Astrocyte (in vitro differentiated cells and primary cell): ENCODE data around the gene DUSP15. TPM values are rescaled to one million over a fixed set of nuclear protein-coding genes. Genes with fewer than 3 reads are reported as not detected.

Source experiments
- DNase-seq: peaks from one replicate; pipeline ENCODE4 v3.0.0-alpha.2; 2010; ENCODE audit warnings: low read depth
- FAIRE-seq: peaks from 2 replicates; lab custom pipeline; 2011; peaks lifted over from hg19 to GRCh38; lab: Jason Lieb, UNC
- H2AFZ ChIP-seq: 2 replicates; pipeline ENCODE4 v1.6.0; 2012; ENCODE audit warnings: low read depth, low read length, inconsistent platforms
- H3K27ac ChIP-seq: 2 replicates; pipeline ENCODE4 v1.5.1; 2011; ENCODE audit warnings: low read depth, low read length, inconsistent platforms
- H3K27me3 ChIP-seq: 2 replicates; pipeline ENCODE4 v1.6.0; 2011; ENCODE audit warnings: low read length, inconsistent platforms; ENCODE audit not compliant: insufficient read depth
- H3K36me3 ChIP-seq: 2 replicates; pipeline ENCODE4 v1.5.1; 2011; ENCODE audit warnings: low read length, inconsistent platforms; ENCODE audit not compliant: insufficient read depth
- H3K4me1 ChIP-seq: 2 replicates; pipeline ENCODE4 v1.5.1; 2011; ENCODE audit warnings: low read length, inconsistent platforms; ENCODE audit not compliant: insufficient read depth
- H3K4me2 ChIP-seq: 2 replicates; pipeline ENCODE4 v1.6.0; 2012; ENCODE audit warnings: low read length, inconsistent platforms
- H3K4me3 ChIP-seq: 2 replicates; pipeline ENCODE4 v1.5.1; 2011; ENCODE audit warnings: low read depth, mild to moderate bottlenecking, low read length, inconsistent platforms; ENCODE audit not compliant: insufficient read depth
- H3K79me2 ChIP-seq: 2 replicates; pipeline ENCODE4 v1.6.0; 2012; ENCODE audit warnings: mild to moderate bottlenecking, low read length, inconsistent platforms; ENCODE audit not compliant: insufficient read depth
- H3K9ac ChIP-seq: 2 replicates; pipeline ENCODE4 v1.6.0; 2012; ENCODE audit warnings: mild to moderate bottlenecking, low read length, inconsistent platforms
- H3K9me3 ChIP-seq: 2 replicates; pipeline ENCODE4 v1.5.1; 2012; ENCODE audit warnings: low read depth, mild to moderate bottlenecking, low read length, inconsistent platforms; ENCODE audit not compliant: insufficient read depth
- H4K20me1 ChIP-seq: 2 replicates; pipeline ENCODE4 v1.6.0; 2012; ENCODE audit warnings: low read length, inconsistent platforms; ENCODE audit not compliant: insufficient read depth
- H3K27ac Mint-ChIP-seq: one replicate; pipeline ENCODE4 v1.8.0; 2021; ENCODE audit warnings: mild to moderate bottlenecking, mixed read lengths; ENCODE audit not compliant: unreplicated experiment
- H3K27me3 Mint-ChIP-seq: one replicate; pipeline ENCODE4 v1.8.0; 2021; ENCODE audit warnings: low read depth, mixed read lengths; ENCODE audit not compliant: unreplicated experiment
- H3K36me3 Mint-ChIP-seq: one replicate; pipeline ENCODE4 v1.8.0; 2021; ENCODE audit warnings: low read depth, mixed read lengths; ENCODE audit not compliant: unreplicated experiment
- H3K4me1 Mint-ChIP-seq: one replicate; pipeline ENCODE4 v1.8.0; 2021; ENCODE audit warnings: low read depth, mixed read lengths; ENCODE audit not compliant: unreplicated experiment
- H3K4me3 Mint-ChIP-seq: one replicate; pipeline ENCODE4 v1.8.0; 2021; ENCODE audit warnings: mild to moderate bottlenecking, moderate library complexity, mixed read lengths; ENCODE audit not compliant: unreplicated experiment
- H3K9me3 Mint-ChIP-seq: one replicate; pipeline ENCODE4 v1.8.0; 2021; ENCODE audit warnings: mild to moderate bottlenecking, mixed read lengths; ENCODE audit not compliant: unreplicated experiment
- EZH2 ChIP-seq: IDR thresholded peaks from 2 replicates; pipeline ENCODE4 v1.6.1; 2012; ENCODE audit warnings: mild to moderate bottlenecking, low read length, inconsistent platforms; ENCODE audit not compliant: insufficient read depth
- total RNA-seq: library from RNA; stranded (reverse); gene quantifications from 2 replicates; pipeline ENCODE4 v1.2.1, GENCODE V29; 2021
- TF ChIP-seq, protein P1 (sequence below): IDR thresholded peaks from 2 replicates; pipeline ENCODE4 v1.5.1; 2011; ENCODE audit warnings: low read depth, mild to moderate bottlenecking, inconsistent platforms, low read length, moderate library complexity; ENCODE audit not compliant: insufficient read depth

The DUSP15 gene
- total RNA-seq, 1 donor from 2014 or later = 1.2 TPM

DNA sequence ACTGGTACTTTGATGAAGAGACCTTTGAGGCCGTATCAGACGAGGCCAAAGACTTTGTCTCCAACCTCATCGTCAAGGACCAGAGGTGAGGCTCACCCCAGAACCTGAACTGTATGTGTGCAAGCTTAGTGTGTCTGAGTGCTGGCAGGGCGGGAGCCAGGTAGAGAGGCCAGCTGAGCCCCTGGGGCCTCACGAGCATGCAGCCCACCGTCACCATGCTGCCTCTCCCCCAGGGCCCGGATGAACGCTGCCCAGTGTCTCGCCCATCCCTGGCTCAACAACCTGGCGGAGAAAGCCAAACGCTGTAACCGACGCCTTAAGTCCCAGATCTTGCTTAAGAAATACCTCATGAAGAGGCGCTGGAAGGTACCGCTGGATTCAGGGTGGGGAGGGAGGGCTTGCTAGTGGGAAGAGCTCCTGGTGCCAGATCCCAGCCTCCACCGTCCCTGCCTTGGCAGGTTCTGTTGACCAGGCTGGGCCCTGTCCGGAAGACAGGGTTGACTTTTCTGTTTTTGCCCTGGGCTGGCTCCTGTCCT, 38.5 kb downstream of the DUSP15 start:
- Mint-ChIP-seq H3K9me3 (no peaks in the 10 kb centered on the region), H3K4me1 (peaks cover 24% of the 10 kb centered on the region), H3K36me3 (peaks cover 16% of the 10 kb centered on the region), H3K4me3 (no peak overlapping the region), H3K27ac (no peak overlapping the region), H3K27me3 (peaks cover 40% of the 10 kb centered on the region)
- no peak overlapping the region for H2AFZ ChIP-seq
- no peaks in the 10 kb centered on the region for H3K27me3 ChIP-seq
- H3K4me3 ChIP-seq = no peak overlapping the region
- no peaks in the 10 kb centered on the region for H3K36me3 ChIP-seq
- TF ChIP-seq, protein P1, sequence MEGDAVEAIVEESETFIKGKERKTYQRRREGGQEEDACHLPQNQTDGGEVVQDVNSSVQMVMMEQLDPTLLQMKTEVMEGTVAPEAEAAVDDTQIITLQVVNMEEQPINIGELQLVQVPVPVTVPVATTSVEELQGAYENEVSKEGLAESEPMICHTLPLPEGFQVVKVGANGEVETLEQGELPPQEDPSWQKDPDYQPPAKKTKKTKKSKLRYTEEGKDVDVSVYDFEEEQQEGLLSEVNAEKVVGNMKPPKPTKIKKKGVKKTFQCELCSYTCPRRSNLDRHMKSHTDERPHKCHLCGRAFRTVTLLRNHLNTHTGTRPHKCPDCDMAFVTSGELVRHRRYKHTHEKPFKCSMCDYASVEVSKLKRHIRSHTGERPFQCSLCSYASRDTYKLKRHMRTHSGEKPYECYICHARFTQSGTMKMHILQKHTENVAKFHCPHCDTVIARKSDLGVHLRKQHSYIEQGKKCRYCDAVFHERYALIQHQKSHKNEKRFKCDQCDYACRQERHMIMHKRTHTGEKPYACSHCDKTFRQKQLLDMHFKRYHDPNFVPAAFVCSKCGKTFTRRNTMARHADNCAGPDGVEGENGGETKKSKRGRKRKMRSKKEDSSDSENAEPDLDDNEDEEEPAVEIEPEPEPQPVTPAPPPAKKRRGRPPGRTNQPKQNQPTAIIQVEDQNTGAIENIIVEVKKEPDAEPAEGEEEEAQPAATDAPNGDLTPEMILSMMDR = no peak
- no peak for TF ChIP-seq EZH2
- no peaks in the 10 kb centered on the region for H4K20me1 ChIP-seq
- FAIRE-seq (no peak), DNase-seq (no peak)
- no peaks in the 10 kb centered on the region for H3K79me2 ChIP-seq
- H3K4me1 ChIP-seq = peaks cover 17% of the 10 kb centered on the region
- no peak overlapping the region for H3K27ac ChIP-seq
- H3K9me3 ChIP-seq = no peaks in the 10 kb centered on the region
- H3K9ac ChIP-seq = no peak overlapping the region
- H3K4me2 ChIP-seq = no peak overlapping the region

DNA sequence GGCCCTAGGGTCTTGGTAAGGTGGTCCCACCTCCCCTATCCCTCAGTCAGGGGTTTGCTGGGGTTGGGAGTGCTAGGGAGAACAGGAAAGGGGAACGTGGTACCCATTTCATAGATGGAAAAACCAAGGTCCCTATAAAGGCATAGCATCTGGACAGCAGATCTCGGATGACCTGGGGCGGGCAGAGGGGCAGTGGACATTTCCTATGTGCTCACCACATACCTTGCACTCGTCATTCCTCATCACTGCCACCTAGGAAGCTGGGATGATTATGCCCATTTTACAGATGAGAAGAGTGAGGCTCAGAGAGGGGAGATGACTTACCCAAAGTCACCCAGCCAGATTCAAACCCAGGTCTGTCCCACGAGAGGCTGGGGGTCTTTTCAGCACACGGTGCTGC, 39.1 kb downstream of the DUSP15 start:
- peaks cover 11% of the 10 kb centered on the region for H3K4me1 ChIP-seq
- H2AFZ ChIP-seq = no peak overlapping the region
- Mint-ChIP-seq H3K36me3 (peaks cover 16% of the 10 kb centered on the region), H3K4me3 (no peak overlapping the region), H3K27ac (no peak overlapping the region), H3K27me3 (peaks cover 40% of the 10 kb centered on the region), H3K4me1 (peaks cover 18% of the 10 kb centered on the region), H3K9me3 (no peaks in the 10 kb centered on the region)
- no peak overlapping the region for H3K4me3 ChIP-seq
- no peaks in the 10 kb centered on the region for H3K9me3 ChIP-seq
- TF ChIP-seq EZH2 = no peak
- TF ChIP-seq, protein P1 = no peak
- DNase-seq (no peak), FAIRE-seq (no peak)
- H3K36me3 ChIP-seq = no peaks in the 10 kb centered on the region
- no peak overlapping the region for H3K9ac ChIP-seq
- no peak overlapping the region for H3K4me2 ChIP-seq
- H3K27ac ChIP-seq = no peak overlapping the region
- H3K79me2 ChIP-seq = no peaks in the 10 kb centered on the region
- no peaks in the 10 kb centered on the region for H3K27me3 ChIP-seq
- H4K20me1 ChIP-seq = no peaks in the 10 kb centered on the region

DNA sequence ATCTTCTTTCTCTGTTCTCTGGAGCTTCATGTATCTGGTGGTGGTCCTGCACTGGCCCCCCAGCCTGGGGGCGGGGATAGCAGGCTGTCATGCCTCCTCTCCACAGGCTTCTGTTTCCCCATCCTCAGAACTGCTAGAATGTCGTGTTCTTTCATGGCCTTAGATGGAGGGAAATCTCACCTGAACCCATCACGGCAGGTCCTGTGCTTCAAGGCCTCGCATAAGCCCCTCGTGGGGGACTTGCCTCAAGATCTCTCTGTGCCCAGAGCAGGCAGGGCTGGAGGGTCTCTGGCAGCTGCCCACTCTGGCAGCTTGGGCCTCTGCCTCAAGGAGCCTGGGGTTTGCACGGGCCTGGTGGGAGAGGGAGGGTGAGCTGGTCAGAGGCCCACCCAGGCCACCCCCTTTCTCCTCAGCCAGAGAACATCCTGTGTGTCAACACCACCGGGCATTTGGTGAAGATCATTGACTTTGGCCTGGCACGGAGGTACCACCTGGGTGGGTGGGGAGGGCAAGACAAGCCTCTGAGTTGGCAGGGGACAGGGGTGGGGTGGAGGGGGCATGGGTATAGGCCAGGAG, 39.8 kb downstream of the DUSP15 start:
- Mint-ChIP-seq H3K27ac (no peak overlapping the region), H3K36me3 (peaks cover 16% of the 10 kb centered on the region), H3K4me1 (peaks cover 12% of the 10 kb centered on the region), H3K27me3 (peaks cover 40% of the 10 kb centered on the region), H3K4me3 (no peak overlapping the region), H3K9me3 (no peaks in the 10 kb centered on the region)
- DNase-seq (no peak), FAIRE-seq (no peak)
- Histone ChIP-seq H2AFZ (no peak overlapping the region), H3K27me3 (no peaks in the 10 kb centered on the region), H3K4me2 (no peak overlapping the region), H3K79me2 (no peaks in the 10 kb centered on the region), H3K36me3 (no peaks in the 10 kb centered on the region), H3K27ac (no peak overlapping the region), H4K20me1 (no peaks in the 10 kb centered on the region), H3K9me3 (no peaks in the 10 kb centered on the region), H3K9ac (no peak overlapping the region), H3K4me1 (peaks cover 4% of the 10 kb centered on the region), H3K4me3 (no peak overlapping the region)
- TF ChIP-seq, protein P1 = no peak
- TF ChIP-seq EZH2 = no peak
